Brain microvascular endothelial cell (primary cell): ENCODE results near the gene MYO18B.

Experiments
- DNase-seq: peaks from one replicate; pipeline ENCODE4 v3.0.0-alpha.2; 2020
- H3K27ac ChIP-seq: fragments of 250-450 bp; sonication (Bioruptor Pico); 2 replicates; pipeline ENCODE4 v1.5.1; 2020; ENCODE audit warnings: mild to moderate bottlenecking, moderate library complexity
- H3K27me3 ChIP-seq: fragments of 250-450 bp; sonication (Bioruptor Pico); replicated peaks from 2 replicates; pipeline ENCODE4 v1.5.1; 2020; ENCODE audit warnings: mild to moderate bottlenecking
- H3K36me3 ChIP-seq: fragments of 250-450 bp; sonication (Bioruptor Pico); replicated peaks from 2 replicates; pipeline ENCODE4 v1.5.1; 2020; ENCODE audit warnings: mild to moderate bottlenecking
- H3K4me3 ChIP-seq: 2 replicates; pipeline ENCODE4 v1.5.1; 2011; ENCODE audit warnings: low read depth, mild to moderate bottlenecking, control low read depth, low read length, moderate library complexity
- in situ Hi-C: cut with HindIII; loops from 2 replicates; pipeline ENCODE4 v1.10.0; 2017; ENCODE audit warnings: low sequenced_read_pairs, low pct_ligation_motif_present
- TF ChIP-seq, protein P1 (sequence below): IDR thresholded peaks from 2 replicates; pipeline ENCODE4 v1.5.1; 2011; ENCODE audit warnings: low read depth, mild to moderate bottlenecking, moderate library complexity, low read length, control low read depth, inconsistent platforms; ENCODE audit errors: missing control alignments

MYO18B gene

DNA sequence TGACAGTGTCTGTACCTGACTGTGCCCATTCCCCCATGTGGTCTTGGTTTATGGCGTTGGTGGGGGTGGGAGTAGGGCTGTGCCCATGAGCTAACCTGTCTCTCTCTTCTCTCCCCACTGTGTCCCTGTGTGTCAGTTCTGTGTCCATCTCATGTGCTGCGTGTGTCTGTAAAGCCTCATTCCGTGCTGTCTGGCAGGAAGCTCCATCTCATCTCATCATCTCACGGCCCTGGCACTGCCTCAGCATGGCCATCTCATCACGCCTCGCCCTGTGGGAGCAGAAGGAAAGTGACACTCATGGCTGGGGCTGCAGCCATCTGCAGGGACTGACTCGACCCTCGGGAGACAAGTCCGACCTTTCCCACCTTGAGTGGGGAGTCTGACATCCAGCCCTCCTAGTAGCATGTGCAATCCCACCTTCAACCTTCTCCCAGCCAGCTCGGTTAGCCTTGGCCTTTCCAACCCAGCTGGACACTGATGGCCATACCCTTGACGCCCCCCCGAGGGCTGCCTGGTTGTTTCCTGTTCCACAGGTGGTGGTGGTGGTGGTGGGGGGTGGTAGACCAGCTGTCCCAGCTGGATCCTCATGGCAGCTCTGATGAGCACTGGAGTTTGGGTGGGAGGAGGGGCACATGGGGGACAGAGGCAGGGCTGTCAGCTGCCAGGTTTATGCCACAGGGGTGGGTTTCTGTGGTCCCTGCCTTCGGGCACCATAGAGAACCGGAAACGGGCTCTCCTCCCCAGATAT lies 19.0 kb downstream of the MYO18B start:
- TF ChIP-seq, protein P1, sequence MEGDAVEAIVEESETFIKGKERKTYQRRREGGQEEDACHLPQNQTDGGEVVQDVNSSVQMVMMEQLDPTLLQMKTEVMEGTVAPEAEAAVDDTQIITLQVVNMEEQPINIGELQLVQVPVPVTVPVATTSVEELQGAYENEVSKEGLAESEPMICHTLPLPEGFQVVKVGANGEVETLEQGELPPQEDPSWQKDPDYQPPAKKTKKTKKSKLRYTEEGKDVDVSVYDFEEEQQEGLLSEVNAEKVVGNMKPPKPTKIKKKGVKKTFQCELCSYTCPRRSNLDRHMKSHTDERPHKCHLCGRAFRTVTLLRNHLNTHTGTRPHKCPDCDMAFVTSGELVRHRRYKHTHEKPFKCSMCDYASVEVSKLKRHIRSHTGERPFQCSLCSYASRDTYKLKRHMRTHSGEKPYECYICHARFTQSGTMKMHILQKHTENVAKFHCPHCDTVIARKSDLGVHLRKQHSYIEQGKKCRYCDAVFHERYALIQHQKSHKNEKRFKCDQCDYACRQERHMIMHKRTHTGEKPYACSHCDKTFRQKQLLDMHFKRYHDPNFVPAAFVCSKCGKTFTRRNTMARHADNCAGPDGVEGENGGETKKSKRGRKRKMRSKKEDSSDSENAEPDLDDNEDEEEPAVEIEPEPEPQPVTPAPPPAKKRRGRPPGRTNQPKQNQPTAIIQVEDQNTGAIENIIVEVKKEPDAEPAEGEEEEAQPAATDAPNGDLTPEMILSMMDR: no peak
- Histone ChIP-seq H3K4me3 (no peak overlapping the region), H3K27ac (peak overlapping the region; percentile 72), H3K36me3 (no peaks in the 10 kb centered on the region), H3K27me3 (no peaks in the 10 kb centered on the region)
- in situ Hi-C loops: no loop called here
- DNase-seq: no peak

DNA sequence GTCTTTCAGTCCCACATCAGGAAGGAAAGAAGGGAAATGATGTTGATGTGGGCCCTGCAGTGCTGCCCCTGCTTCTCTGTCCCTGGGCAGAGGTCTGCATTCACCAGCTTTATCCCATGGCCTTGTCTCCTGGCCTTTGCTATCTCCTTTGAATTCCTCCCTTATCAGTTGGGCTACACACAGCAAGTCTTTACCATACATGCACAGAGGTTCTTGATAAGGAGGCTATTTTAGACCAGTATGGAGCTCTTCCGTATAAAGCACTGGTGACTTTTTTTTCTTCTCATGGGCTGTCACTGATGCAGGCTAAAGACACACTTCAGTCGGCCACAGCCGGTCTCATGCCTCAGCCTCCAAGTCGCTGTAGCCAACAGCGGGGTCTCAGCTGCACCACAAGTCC lies 20.2 kb downstream of the MYO18B start:
- TF ChIP-seq, protein P1: no peak
- H3K27me3 ChIP-seq: no peaks in the 10 kb centered on the region
- in situ Hi-C loops: no loop called here
- no peaks in the 10 kb centered on the region for H3K36me3 ChIP-seq
- no peak for DNase-seq
- no peak overlapping the region for H3K4me3 ChIP-seq
- H3K27ac ChIP-seq: peak overlapping the region; percentile 48

DNA sequence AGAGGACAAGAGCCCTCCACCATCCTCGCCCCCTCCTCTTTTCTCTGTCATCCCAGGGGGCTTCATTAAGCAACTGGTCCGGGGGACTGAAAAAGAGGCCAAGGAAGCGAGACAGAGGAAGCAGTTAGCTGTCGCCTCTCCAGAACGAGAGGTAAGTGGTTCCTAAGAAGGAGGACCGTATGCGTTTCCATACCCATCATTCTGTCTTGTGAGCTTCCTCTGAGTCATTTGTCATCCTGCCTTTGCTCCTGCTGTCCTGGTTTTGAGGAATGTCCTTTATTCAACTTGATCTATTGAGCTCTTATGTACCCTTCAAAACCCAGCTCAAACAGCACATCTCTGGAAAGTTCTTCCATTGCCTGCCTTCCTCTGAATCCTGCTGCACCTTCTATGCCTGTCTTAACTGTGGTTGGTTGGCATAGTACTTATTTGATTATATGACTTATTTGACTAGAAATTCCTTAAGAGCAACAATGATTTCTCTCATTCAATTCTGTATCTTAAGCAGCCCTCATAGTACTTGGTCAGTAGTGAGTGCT lies 21.3 kb downstream of the MYO18B start:
- no peak overlapping the region for H3K27ac ChIP-seq
- no peak for DNase-seq
- no peaks in the 10 kb centered on the region for H3K36me3 ChIP-seq
- H3K4me3 ChIP-seq: no peak overlapping the region
- TF ChIP-seq, protein P1: no peak
- in situ Hi-C loops: no loop called here
- H3K27me3 ChIP-seq: no peaks in the 10 kb centered on the region

DNA sequence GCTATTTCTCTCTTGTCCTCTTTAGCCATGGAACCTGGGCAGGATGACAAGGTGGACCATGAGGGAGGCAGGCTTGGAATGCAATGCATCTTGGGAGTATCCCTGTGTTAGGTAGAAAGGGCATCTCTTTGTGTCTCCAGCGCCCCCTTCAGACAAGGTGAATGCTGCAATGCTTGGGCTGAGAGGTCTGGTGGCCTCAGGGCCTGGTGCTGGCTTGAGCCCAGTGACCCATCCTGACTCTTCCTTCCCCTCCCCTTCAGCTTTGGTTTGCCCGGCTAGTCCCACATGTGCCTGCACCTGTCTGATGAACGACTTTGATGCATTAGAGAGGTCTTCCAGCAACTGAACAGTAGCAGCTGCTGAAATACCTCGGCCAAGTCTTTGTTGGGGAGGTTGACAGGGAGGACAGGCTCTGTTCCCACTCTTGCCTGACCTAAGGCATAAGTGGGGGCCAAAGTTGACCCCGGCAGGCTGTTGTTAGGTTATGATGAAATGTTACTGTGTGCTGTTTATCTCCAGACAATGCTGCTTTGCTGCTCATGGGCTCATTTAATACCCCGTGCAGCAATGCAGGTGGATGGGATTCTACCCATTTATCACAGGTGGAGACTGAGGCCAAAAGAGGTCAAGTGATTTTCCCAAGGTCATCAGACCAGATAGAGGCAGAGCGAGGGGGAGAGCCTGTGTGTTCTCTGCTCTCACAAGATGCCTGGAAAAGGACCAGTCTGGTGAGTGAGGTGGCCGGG lies 22.5 kb downstream of the MYO18B start:
- no peak overlapping the region for H3K27ac ChIP-seq
- no peak overlapping the region for H3K4me3 ChIP-seq
- TF ChIP-seq, protein P1: peak; percentile 34
- H3K36me3 ChIP-seq: no peaks in the 10 kb centered on the region
- no peak for DNase-seq
- no peaks in the 10 kb centered on the region for H3K27me3 ChIP-seq
- in situ Hi-C loops: no loop called here

DNA sequence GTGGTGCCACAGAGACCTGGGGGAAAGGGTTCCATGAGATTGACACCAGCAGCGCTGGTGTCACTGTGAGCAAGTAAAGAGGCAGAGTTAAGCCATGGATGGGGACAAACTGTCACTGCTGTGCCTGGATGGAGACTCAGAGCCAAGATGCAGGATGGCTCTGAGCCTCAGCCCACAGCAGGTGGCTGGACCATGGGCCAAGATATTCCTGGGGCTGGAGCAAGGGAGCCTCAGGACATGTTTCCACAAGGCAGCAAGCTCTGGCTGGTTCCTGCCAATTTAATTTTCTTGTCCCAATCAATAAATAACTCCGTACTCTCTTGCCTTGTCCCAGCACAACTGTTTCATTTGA lies 23.0 kb downstream of the MYO18B start:
- Histone ChIP-seq H3K27ac (no peak overlapping the region), H3K4me3 (no peak overlapping the region), H3K27me3 (no peaks in the 10 kb centered on the region), H3K36me3 (no peaks in the 10 kb centered on the region)
- TF ChIP-seq, protein P1: no peak
- no peak for DNase-seq
- in situ Hi-C loops: no loop called here
